Upper lobe of right lung (tissue), 1 donor: ENCODE data around the gene SCGB1C1. TPM values are rescaled to one million over a fixed set of nuclear protein-coding genes. Genes with fewer than 3 reads are reported as not detected.
"Not testable (repeated sequence)": the region's sequence is repeated elsewhere in the genome, so short reads cannot be mapped to it uniquely, and the experiment has no call there.

Experiments
- ATAC-seq: fragments of 200-7000 bp; cut with Tn5 transposase; one replicate; pipeline ENCODE4 v1.9.1; 2020; ENCODE audit warnings: mild to moderate bottlenecking, moderate library complexity
- DNase-seq: peaks from one replicate; pipeline ENCODE4 v3.0.0-alpha.2; 2020
- H3K27ac ChIP-seq: fragments of 200-600 bp; one replicate; pipeline ENCODE4 v1.8.0; 2022
- H3K27me3 ChIP-seq: fragments of 200-600 bp; one replicate; pipeline ENCODE4 v1.8.0; 2022; ENCODE audit warnings: mild to moderate bottlenecking
- H3K36me3 ChIP-seq: fragments of 200-600 bp; one replicate; pipeline ENCODE4 v1.8.0; 2022
- H3K4me1 ChIP-seq: fragments of 200-600 bp; one replicate; pipeline ENCODE4 v1.8.0; 2022
- H3K4me3 ChIP-seq: fragments of 200-600 bp; one replicate; pipeline ENCODE4 v1.8.0; 2022; ENCODE audit warnings: mild to moderate bottlenecking
- H3K9me3 ChIP-seq: fragments of 200-600 bp; one replicate; pipeline ENCODE4 v1.8.0; 2022
- CTCF ChIP-seq: fragments of 200-600 bp; IDR thresholded peaks from one replicate; pipeline ENCODE4 v1.8.0; 2022; ENCODE audit warnings: antibody characterized with exemption
- intact Hi-C: fragments of 100-400 bp; cut with DNase I; formaldehyde crosslinking; loops from one replicate; pipeline ENCODE4 v1.11.0; 2022
- total RNA-seq: library from RNA; stranded (reverse); fragmentation: NEBNext Ultra II Directional; extraction: Animal tissue kit (Norgen Biotek cat#: 25700); gene quantifications from one replicate; pipeline ENCODE4 v1.2.1, GENCODE V29; 2021
- donor health status: DM: no; HTN: yes; CAD: no; lungs with severe emphysema.

The SCGB1C1 gene
- total RNA-seq, 1 donor from 2014 or later, result not detected

GRCh38 chr11:232783-233565 is 40.1 kb downstream of the SCGB1C1 start:
- H3K4me1 ChIP-seq, result peaks cover 14% of the 10 kb centered on the region
- intact Hi-C loops, result no loop called here
- ATAC-seq, result no peak
- no peaks in the 10 kb centered on the region for H3K27me3 ChIP-seq
- H3K4me3 ChIP-seq, result no peak overlapping the region
- no peaks in the 10 kb centered on the region for H3K9me3 ChIP-seq
- no peak overlapping the region for H3K27ac ChIP-seq
- DNase-seq, result no peak
- no peak for TF ChIP-seq CTCF
- peaks cover 5% of the 10 kb centered on the region for H3K36me3 ChIP-seq

- DNase-seq (no peak), ATAC-seq (no peak)
- Histone ChIP-seq H3K9me3 (no peaks in the 10 kb centered on the region), H3K27ac (peak overlapping the region; percentile 91), H3K27me3 (no peaks in the 10 kb centered on the region), H3K4me1 (peaks cover 22% of the 10 kb centered on the region), H3K4me3 (peak overlapping the region; percentile 100), H3K36me3 (peaks cover 20% of the 10 kb centered on the region)
- intact Hi-C loops, result no loop called here
- TF ChIP-seq CTCF, result no peak
These were observed 42.3 kb downstream of the SCGB1C1 start for GRCh38 chr11:235180-235579.

GRCh38 chr11:235609-235996 is 42.7 kb downstream of the SCGB1C1 start:
- no peak for DNase-seq
- Histone ChIP-seq H3K4me3 (peak overlapping the region; percentile 100), H3K4me1 (peaks cover 22% of the 10 kb centered on the region), H3K27me3 (no peaks in the 10 kb centered on the region), H3K27ac (peak overlapping the region; percentile 91), H3K9me3 (no peaks in the 10 kb centered on the region), H3K36me3 (peaks cover 22% of the 10 kb centered on the region)
- intact Hi-C loops, result no loop called here
- no peak for TF ChIP-seq CTCF
- no peak for ATAC-seq

GRCh38 chr11:235997-236773 is 43.3 kb downstream of the SCGB1C1 start, which contains the start of gene SIRT3:
TSS of gene SIRT3 (minus strand) at chr11:236342. CDS start at chr11:236328, 14 bp downstream.
- H3K9me3 ChIP-seq, result no peaks in the 10 kb centered on the region
- H3K4me3 ChIP-seq, result peak within 1 kb of the TSS; percentile 100
- H3K36me3 ChIP-seq, result peaks cover 28% of the 10 kb centered on the region
- TF ChIP-seq CTCF, result peak; percentile 17
- peak within 1 kb of the TSS; percentile 95 for H3K27ac ChIP-seq
- ATAC-seq (peak; percentile 92), DNase-seq (peak; percentile 92)
- peaks cover 22% of the 10 kb centered on the region for H3K4me1 ChIP-seq
- intact Hi-C loops, result no loop called here
- no peaks in the 10 kb centered on the region for H3K27me3 ChIP-seq

- peaks cover 35% of the 10 kb centered on the region for H3K36me3 ChIP-seq
- ATAC-seq, result peak; percentile 93
- peak within 1 kb of the TSS; percentile 95 for H3K27ac ChIP-seq
- H3K4me1 ChIP-seq, result peaks cover 22% of the 10 kb centered on the region
- H3K9me3 ChIP-seq, result no peaks in the 10 kb centered on the region
- no peak for TF ChIP-seq CTCF
- H3K4me3 ChIP-seq, result peak within 1 kb of the TSS; percentile 100
- H3K27me3 ChIP-seq, result no peaks in the 10 kb centered on the region
- peak; percentile 95 for DNase-seq
- intact Hi-C loops, result no loop called here
These were observed 44.2 kb downstream of the SCGB1C1 start, which contains the start of gene PSMD13 for GRCh38 chr11:236774-237767. TSS of gene PSMD13 (plus strand) at chr11:236976. CDS start at chr11:237050, 74 bp downstream.

GRCh38 chr11:238346-238745 is 45.5 kb downstream of the SCGB1C1 start:
- Histone ChIP-seq H3K4me1 (peaks cover 22% of the 10 kb centered on the region), H3K36me3 (peaks cover 42% of the 10 kb centered on the region)
- H3K9me3 ChIP-seq, H3K4me3 ChIP-seq, ATAC-seq, H3K27ac ChIP-seq, intact Hi-C loops, DNase-seq, H3K27me3 ChIP-seq: not testable (repeated sequence)
